Measurements from ENCODE around the gene TRMT2B.
"Not testable (repeated sequence)": the region's sequence is repeated elsewhere in the genome, so short reads cannot be mapped to it uniquely, and the experiment has no call there.

Gene TRMT2B

DNA sequence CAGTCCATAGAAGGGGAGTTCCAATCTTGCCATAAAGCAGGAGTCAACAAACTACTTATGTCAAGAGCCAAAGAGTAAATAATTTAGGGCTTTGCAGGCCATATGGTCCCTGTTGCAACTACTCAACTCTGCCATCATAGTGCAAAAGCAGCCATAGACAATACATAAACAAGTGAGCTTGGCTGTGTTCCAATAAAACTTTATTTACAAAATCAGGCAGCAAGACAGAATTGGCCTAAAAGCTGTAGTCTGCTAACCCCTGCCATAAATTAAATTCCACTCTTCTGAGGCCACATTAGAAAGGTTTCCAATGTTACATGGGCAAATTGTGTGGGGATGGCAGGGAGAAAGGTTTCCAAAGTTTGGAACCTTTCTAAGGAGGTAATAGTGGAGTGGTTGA is 14.7 kb downstream of the TRMT2B start:
- ATAC-seq (no peak), DNase-seq (no peak)
- no peak overlapping the region for H3K4me3 Mint-ChIP-seq
- H3K4me1 Mint-ChIP-seq, result no peaks in the 10 kb centered on the region
- no peaks in the 10 kb centered on the region for H3K27me3 Mint-ChIP-seq
- H3K9me3 Mint-ChIP-seq, result no peaks in the 10 kb centered on the region
- no peak overlapping the region for H3K27ac Mint-ChIP-seq

DNA sequence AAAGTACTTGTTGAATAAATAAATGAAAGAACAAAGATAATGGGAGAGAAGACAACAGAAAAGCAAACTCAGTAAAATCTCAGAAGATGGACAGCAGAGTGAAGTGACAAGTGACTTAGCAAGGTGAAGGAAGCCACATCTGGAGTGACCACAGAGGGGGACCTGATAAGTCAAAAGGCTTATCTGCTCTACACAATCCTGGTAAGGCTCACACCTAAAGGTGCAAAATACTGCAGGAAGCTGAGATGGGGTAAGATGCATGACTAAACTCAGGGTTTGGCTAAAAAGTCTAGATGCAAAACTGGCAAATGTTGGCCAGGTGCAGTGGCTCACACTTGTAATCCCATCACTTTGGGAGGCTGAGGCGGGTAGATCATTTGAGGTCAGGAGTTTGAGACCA is 22.2 kb downstream of the TRMT2B start:
- Mint-ChIP-seq H3K27me3 (no peaks in the 10 kb centered on the region), H3K4me1 (no peaks in the 10 kb centered on the region), H3K9me3 (no peaks in the 10 kb centered on the region), H3K27ac (no peak overlapping the region), H3K4me3 (no peak overlapping the region)
- ATAC-seq (no peak), DNase-seq (no peak)

DNA sequence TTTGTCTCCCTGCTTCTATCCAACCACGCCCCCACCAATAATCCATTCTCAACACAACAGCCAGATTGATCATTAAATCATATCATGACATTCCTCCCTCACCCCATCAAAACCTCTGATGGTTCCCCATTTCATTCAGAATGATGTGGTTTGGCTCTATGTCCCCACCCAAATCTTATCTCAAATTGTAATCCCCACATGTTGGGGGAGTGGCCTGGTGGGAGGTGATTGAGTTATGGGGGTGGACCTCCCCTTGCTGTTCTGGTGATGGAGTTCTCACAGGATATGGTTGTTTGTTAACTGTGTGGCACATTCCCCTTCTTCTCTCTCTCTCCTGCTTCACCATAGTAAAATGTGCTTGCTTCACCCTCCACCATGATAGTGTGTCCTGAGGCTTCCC is 23.3 kb downstream of the TRMT2B start:
- ATAC-seq (no peak), DNase-seq (no peak)
- no peaks in the 10 kb centered on the region for H3K4me1 Mint-ChIP-seq
- no peaks in the 10 kb centered on the region for H3K27me3 Mint-ChIP-seq
- no peak overlapping the region for H3K4me3 Mint-ChIP-seq
- no peak overlapping the region for H3K27ac Mint-ChIP-seq
- H3K9me3 Mint-ChIP-seq, result no peaks in the 10 kb centered on the region

DNA sequence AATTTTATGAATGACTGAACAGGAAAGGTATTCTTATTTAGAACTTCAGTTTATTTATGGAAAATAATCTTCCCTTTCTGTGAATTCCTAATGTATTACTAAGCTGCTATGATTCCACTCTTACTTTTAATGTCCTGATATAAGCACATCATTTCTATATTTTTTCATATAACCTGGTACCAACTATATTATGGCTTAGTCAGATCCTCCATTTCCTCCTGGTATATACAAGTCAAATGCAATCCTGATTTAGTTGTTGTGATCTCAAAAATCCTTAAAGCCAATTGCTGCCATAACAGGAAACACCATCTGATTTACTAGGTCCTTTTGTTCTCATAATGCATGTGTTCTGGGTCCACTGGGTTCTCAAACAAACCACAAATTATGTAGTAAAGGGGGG is 26.8 kb downstream of the TRMT2B start:
- H3K4me1 Mint-ChIP-seq, result no peaks in the 10 kb centered on the region
- H3K9me3 Mint-ChIP-seq, result no peaks in the 10 kb centered on the region
- DNase-seq, result no peak
- peak overlapping the region in 1 of 2 donors; percentile 61 for H3K27ac Mint-ChIP-seq
- H3K4me3 Mint-ChIP-seq, result no peak overlapping the region
- no peaks in the 10 kb centered on the region for H3K27me3 Mint-ChIP-seq
- no peak for ATAC-seq

DNA sequence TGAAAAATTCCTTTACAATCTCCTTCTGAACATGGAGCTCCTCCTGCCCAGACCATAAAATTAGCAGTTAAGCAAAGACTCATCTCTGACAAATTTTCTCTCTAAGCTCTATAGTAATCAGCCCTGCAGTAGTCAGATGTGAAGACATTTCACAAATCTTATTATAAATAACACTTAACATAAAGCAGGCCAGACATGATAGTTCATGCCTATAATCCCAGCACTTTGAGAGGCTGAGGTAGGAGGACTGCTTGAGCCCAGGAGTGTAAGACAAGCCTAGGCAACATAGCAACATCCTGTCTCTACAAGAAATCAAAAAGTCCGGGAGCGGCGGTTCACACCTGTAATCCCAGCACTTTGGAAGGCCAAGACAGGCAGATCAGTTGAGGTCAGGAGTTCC is 29.9 kb downstream of the TRMT2B start:
- no peak for ATAC-seq
- no peak for DNase-seq
- no peak overlapping the region for H3K4me3 Mint-ChIP-seq
- H3K27ac Mint-ChIP-seq, result no peak overlapping the region
- no peaks in the 10 kb centered on the region for H3K4me1 Mint-ChIP-seq
- H3K27me3 Mint-ChIP-seq, result no peaks in the 10 kb centered on the region
- no peaks in the 10 kb centered on the region for H3K9me3 Mint-ChIP-seq

DNA sequence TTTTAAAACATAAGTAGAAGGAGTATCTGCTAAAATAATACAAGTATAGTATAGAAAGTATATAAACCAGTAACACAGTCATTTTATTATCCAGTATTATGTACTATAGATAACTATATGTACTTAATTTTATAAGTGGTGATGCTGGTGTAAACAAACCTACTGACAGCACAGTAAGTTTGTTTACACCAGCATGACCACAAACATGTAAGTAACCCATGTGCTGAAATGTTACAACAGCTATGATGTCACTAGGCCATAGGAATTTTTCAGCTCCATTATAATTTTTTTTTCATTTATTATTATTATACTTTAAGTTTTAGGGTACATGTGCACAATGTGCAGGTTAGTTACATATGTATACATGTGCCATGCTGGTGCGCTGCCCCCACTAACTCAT is 39.9 kb downstream of the TRMT2B start:
- ATAC-seq, H3K9me3 Mint-ChIP-seq, H3K4me1 Mint-ChIP-seq, H3K27ac Mint-ChIP-seq, H3K4me3 Mint-ChIP-seq, H3K27me3 Mint-ChIP-seq, DNase-seq: not testable (repeated sequence)

DNA sequence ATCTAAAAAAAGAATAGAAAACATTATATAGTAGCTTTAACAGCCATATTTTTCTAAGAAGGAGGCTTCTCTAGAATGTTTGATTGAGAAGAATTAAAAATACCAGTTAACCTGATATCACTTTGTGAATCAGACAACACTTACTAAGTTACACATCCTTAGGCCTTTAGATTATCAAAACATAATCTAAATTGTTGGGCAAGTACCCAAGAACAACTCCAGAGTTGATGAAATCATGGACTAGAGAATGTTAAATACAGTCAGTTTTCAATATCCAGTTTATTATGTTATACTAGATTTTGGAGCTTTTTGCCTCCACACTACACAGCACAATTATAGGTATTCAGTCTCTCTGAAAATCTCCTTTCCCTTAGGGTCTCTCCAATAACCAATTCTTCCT is 42.8 kb downstream of the TRMT2B start:
- H3K9me3 Mint-ChIP-seq, result no peaks in the 10 kb centered on the region
- no peak overlapping the region for H3K4me3 Mint-ChIP-seq
- H3K27me3 Mint-ChIP-seq, result no peaks in the 10 kb centered on the region
- H3K27ac Mint-ChIP-seq, result no peak overlapping the region
- DNase-seq (no peak), ATAC-seq (no peak)
- H3K4me1 Mint-ChIP-seq, result no peaks in the 10 kb centered on the region

DNA sequence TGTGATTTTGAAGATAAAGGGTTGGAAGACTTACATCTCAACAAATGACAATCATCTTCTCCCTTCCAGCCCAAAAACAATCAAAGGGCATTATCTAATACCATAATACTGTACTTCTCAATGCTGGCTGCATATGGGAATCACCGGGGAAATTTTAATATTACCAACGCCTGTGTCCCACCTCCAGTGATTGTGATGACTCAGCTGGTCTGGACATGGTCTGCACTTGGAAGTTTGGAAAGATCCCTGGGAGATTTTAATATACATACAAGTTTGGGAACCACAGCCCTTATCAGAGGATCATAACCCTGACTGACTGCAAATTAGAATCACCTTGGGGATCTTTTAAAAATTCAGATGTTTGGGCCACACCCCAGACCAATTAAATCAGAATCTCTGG is 52.5 kb downstream of the TRMT2B start:
- Mint-ChIP-seq H3K4me1 (peaks cover 12% of the 10 kb centered on the region), H3K9me3 (no peaks in the 10 kb centered on the region), H3K27me3 (no peaks in the 10 kb centered on the region), H3K27ac (peak overlapping the region in 1 of 2 donors; percentile 40), H3K4me3 (no peak overlapping the region)
- ATAC-seq (no peak), DNase-seq (no peak)

DNA sequence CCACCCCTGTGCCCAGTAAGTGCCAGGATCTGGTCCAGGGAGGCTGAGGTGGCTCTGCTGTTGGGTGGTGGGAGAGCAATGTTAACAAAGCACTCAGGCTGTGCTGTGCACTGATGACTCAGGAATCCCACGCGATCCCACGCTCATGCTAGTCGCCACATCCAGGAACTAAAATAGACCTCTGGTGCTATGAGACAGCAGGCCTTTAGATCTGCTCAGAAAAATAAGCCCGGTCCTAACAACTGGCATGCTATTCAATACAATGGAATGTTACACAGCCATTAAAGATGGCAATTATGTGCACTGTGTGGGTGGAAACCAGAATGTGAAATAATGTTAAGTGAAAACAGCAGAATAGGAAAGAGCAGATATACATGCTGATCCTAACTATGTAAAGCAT is 56.4 kb downstream of the TRMT2B start:
- ATAC-seq, result no peak
- Mint-ChIP-seq H3K27ac (no peak overlapping the region), H3K4me1 (peaks cover 16% of the 10 kb centered on the region), H3K27me3 (no peaks in the 10 kb centered on the region), H3K9me3 (no peaks in the 10 kb centered on the region), H3K4me3 (no peak overlapping the region)
- no peak for DNase-seq

DNA sequence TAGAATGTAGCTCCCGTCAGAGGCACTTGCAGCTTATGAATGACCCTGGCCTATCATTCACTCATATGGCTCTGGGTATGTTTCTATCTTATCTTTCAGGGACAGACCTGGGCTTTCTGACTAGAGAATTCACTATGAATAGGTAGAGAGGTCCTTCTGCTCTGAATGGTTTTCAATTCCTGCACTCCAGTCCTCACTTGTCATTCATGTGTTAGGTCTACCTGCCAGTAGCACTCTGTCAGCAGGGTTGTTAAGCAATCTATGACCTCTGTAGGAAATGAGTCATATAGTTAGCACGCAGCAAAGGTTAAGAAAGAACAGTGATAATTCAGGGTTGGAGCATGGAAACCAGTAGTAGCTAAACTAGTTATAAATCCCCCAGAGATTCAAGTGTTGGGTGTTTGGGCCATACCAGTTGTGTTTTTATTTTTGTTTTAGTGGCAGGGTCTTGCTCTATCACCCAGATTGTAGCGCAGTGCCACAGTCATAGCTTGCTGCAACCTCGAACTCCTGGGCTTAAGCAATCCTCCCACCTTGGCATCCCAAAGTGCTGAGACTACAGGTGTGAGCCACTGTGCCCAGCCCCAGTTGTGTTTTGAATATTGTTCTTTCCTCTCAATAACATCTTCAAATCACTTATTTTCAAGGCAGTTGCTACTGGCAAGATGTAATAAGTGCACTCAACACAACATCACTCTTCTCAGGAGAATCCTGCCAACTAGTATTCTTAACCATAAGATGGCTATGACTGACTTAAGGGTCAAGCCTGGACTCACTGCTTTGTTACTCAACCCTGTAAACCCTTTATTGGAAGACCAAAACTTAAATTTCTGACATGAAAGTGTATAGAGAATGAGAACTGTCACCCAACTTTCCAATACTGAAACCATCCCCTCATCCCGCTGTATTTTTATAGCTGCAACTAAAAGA is 57.3 kb downstream of the TRMT2B start:
- Mint-ChIP-seq H3K4me1 (peaks cover 16% of the 10 kb centered on the region), H3K27me3 (no peaks in the 10 kb centered on the region), H3K9me3 (no peaks in the 10 kb centered on the region), H3K4me3 (peak overlapping the region in 1 of 2 donors; percentile 32), H3K27ac (no peak overlapping the region)
- DNase-seq, result peak in 1 of 2 donors; percentile 9
- ATAC-seq, result peak; percentile 96

DNA sequence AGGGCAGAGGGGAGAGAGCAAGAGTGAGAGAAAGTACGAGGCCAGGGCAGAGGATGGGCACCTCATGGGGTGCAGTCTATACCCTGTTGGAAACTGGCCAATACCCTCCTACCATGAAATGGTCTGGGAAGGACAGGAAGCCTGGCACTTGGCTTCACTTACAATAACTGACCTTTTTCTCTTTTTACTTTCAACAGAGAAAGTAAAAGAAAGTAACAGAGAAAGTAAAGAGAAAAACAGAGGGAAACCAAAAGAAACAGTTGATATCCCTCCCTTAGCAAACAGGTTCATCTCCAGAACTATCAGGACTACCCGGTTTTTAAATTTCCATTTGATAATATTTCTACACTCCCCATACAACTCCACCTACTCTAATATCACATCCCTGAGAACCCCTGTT is 61.8 kb downstream of the TRMT2B start:
- no peaks in the 10 kb centered on the region for H3K9me3 Mint-ChIP-seq
- H3K4me3 Mint-ChIP-seq, result no peak overlapping the region
- H3K27me3 Mint-ChIP-seq, result no peaks in the 10 kb centered on the region
- no peak overlapping the region for H3K27ac Mint-ChIP-seq
- H3K4me1 Mint-ChIP-seq, result peaks cover 12% of the 10 kb centered on the region
- ATAC-seq (no peak), DNase-seq (no peak)

DNA sequence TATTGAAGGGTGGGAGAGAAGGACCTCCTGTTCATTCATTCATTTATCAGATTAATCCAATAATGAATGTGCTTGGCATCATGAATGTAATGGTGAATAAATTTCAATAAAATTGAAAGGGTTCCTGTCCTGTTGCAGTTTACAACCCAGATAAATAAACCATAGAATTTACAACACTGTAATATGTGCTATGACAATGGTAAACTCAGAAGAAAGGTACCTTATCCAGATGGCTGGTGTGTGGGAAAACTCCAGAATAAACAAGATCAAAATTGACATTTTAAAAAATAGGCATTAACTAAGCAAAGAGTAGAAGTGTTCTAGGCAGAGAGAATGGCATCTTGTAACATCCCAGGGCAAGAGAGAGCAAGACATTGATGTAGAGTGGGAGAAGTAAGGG is 67.1 kb downstream of the TRMT2B start:
- H3K27me3 Mint-ChIP-seq, result no peaks in the 10 kb centered on the region
- H3K9me3 Mint-ChIP-seq, result no peaks in the 10 kb centered on the region
- no peak for DNase-seq
- H3K27ac Mint-ChIP-seq, result no peak overlapping the region
- no peak overlapping the region for H3K4me3 Mint-ChIP-seq
- H3K4me1 Mint-ChIP-seq, result no peaks in the 10 kb centered on the region
- no peak for ATAC-seq

DNA sequence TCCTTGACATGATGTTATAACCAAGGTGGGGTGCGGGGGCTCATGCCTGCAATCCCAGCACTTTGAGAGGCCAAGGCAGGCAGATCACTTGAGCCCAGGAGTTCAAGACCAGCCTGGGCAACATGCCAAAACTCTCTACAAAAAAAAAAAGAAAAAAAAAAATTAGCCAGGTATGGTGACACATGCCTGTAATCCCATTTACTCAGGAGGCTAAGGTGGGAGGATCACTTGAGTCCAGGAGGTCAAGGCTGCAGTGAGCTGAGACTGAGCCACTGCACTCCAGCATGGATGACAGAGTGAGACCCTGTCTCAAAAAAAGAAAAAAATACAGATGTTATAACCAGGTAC is 70.4 kb downstream of the TRMT2B start:
- not testable (repeated sequence) for H3K4me3 Mint-ChIP-seq, DNase-seq, H3K4me1 Mint-ChIP-seq, H3K9me3 Mint-ChIP-seq, H3K27ac Mint-ChIP-seq, H3K27me3 Mint-ChIP-seq, ATAC-seq

DNA sequence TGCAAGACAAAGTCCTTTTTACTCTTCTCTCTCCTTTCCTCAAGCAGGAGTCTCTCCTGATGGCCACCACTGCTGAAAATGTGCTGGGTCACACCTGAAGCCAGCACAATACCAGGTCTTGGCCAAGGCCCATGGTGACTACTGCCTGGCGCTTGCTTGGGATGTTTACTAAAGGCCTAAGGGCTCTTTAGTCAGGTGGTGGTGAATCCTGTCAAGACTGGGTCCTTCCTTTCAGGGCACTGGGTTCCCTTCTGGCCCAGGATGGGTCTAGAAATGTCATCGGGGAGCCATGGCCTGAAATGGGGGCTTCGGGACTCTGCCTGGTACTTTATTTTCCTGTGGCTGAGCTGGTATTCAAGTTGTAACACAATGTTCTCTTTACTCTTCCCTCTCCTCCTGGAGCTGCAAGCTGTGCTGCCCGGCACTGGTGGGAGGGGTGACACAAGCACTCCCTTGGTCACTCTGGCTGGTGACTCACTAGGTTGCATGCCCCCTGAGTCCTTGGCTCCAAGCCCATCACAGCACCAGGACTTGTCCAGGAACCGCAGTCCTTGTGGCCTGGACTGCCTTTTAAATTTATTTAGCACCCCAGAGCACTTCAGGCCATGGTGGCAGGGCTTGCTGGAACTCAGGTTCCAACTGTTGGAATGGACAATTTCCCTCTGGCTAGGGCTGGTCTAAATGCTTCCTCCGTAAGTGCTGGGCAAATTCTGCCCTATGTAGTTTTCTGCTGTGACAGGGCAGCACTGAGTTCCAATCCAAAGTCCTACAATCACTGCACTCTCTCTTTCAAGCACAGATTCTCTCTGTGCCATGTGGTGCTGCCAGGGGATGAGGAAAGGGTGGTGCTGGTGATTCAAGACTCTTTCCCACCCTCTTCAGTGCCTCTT is 71.1 kb downstream of the TRMT2B start:
- Mint-ChIP-seq H3K27ac (no peak overlapping the region), H3K4me3 (no peak overlapping the region), H3K9me3 (no peaks in the 10 kb centered on the region), H3K27me3 (no peaks in the 10 kb centered on the region), H3K4me1 (no peaks in the 10 kb centered on the region)
- ATAC-seq (no peak), DNase-seq (no peak)

DNA sequence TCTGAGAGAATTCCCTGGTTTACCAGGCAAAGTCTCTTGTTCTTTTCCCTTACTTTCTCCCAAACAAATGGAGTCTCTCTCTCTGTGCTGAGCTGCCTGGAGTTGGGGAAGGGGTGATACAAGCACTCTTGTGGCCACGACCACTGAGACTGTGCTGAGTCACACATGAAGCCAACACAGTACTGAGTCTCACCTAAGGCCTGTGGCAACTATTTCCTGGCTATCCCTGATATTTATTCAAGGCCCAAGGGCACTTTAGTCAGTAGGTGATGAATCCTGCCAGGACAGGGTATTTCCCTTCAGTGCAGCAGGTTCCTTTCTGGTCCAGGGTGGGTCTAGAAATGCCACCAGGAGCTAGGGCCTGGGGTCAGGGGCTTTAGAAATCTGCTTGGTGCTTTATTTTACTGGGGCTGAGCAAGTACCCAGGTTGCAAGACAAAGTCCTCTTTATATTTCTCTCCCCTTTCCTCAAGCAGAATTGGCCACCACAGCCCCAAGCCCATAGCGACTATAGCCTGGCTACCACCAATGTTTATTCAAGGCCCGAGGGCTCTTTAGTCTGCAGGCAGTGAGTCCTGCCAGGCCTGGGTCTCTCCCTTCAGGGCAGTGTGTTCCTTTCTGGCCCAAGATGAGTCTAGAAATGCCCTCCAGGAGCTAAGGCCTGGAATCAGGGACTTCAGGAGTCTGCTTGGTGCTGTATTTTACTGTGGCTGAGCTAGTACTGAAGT is 71.9 kb downstream of the TRMT2B start:
- Mint-ChIP-seq H3K4me3 (no peak overlapping the region), H3K9me3 (no peaks in the 10 kb centered on the region), H3K27me3 (no peaks in the 10 kb centered on the region), H3K4me1 (no peaks in the 10 kb centered on the region), H3K27ac (no peak overlapping the region)
- ATAC-seq (peak; percentile 68), DNase-seq (no peak)

DNA sequence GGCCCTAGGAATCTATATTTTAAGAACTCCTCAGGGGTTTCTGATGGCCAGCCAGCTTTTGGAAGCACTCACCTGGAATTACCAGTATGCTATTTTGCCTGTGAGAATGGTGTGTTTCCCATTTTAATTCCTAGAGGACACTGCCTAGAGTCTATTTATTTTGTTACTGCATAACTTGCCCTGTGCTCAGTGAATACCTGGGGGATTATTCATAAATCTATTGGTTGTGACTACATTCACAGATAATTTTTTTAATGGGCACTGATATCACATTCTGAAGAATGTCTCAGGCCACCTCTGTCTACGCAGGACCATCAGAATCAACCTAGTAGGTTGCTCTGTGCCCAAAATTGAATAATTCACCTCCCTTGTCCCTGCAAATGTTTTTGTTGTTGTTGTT is 75.7 kb downstream of the TRMT2B start:
- Mint-ChIP-seq H3K4me3 (no peak overlapping the region), H3K4me1 (no peaks in the 10 kb centered on the region), H3K9me3 (no peaks in the 10 kb centered on the region), H3K27ac (no peak overlapping the region), H3K27me3 (no peaks in the 10 kb centered on the region)
- no peak for ATAC-seq
- no peak for DNase-seq
